NCI-H82 (cell line): ENCODE results near the gene QARS1.

ENCODE experiments used
- DNase-seq: peaks from one replicate; lab custom pipeline; 2025; lab: John Stamatoyannopoulos, UW

Gene QARS1

DNA sequence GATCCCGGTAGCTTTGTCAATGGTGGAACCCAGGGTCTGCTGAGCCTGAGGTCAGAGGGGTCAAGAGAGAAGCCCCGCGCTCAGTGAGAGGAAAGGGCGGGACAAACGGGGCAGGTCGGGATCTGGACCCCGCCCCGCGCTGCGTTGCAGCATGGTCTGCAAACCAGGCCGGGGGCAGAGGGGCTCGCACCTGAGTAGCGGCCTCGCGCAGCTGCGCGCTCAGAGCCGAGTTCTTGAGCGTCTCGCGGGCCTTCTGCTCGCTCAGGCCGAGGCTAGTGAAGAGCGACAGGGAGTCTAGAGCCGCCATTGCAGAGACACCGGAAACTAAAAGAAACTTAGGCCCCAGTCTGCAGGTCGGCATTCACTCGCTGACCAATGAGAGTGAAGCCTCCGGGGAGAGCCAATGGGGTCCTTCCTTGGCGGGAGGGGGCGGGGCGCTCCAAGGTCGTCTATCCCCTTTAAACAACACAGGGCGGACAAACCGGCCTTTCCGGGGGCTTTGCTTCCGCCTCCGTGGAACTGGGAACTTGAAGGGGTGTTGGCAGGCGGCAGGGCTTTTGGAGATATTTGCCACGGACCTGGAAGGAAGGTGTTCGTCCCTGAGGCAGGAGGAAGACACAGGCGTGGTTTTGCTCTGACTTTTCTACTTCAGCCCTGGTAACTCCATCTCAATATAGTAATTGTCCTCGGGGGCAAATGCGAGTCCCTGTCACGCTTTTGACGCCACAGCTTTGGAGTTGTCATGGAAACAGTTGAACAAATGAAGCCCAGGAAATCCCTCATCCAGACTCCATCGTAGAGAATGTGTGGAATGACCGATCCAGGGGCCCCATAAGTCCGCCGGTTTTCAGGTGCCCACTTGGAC is at the start of gene QARS1:
Gene QARS1, minus strand, starts transcription at position 331 of the 865 bp plus-strand sequence. Its CDS starts 24 bp downstream, at position 307.
- peak; percentile 95 for DNase-seq

DNA sequence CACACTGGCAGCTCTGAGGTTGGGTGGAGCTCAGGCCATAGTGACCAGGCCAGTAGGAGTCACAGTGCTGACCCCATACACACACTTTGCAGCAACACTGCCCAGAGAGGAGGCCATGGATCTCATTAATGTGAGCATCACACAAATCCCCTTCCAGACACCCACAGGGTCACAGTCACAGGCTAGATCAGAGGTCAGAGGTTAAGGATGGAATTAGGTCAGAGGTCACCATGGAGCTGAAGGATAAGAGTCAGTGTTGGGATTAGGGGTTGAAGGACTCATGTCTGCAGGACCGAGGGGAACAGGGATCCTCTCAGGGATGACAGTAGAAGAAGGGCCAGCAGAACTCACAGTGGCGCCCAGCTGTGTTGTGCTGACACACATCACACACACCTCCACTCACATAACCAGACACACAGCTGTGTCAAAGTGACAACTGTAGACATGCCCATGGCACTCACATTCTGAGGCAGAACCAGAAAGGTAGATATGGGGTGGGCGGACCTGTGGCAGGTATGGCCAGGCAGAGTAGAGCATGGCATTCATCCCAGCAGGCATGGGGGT is 48.9 kb upstream of the QARS1 start:
- no peak for DNase-seq

DNA sequence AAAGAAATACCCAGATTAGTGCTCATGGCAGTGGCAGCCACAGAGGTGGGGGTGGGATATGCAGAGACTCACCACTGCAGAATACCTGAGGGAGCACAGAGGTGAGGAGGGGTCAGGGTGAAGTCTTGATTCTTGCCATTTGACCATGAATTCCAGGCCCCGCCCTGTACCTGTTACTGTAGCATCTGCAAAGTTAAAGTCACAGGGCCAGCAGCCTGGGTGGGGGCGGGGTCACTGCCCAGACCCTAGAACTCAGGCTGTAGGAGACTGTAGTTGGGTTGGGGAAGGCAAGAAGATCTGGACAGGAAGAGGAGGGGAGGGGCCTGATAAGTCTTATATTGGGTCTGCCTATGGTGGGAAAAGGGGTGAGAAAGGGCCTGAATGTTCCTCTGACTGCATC is 47.1 kb upstream of the QARS1 start:
- DNase-seq: no peak

DNA sequence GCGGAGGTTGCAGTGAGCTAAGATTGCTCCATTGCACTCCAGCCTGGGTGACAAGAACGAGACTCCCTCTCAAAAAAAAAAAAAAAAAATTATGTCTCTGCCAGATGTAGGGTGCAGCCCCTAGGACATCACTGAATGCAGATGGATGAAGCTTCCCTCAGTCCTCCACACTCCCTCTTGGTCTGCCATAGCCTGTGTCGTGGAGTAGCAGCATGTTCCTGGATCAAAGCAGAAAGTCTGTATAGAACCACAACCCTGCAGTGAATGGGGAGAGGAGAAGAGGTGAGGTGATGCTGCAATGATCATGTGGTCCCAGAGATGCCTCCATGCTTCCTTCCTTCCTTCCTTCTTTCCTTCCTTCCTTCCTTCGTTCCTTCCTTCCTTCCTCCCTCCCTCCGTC is 43.6 kb upstream of the QARS1 start:
- no peak for DNase-seq

DNA sequence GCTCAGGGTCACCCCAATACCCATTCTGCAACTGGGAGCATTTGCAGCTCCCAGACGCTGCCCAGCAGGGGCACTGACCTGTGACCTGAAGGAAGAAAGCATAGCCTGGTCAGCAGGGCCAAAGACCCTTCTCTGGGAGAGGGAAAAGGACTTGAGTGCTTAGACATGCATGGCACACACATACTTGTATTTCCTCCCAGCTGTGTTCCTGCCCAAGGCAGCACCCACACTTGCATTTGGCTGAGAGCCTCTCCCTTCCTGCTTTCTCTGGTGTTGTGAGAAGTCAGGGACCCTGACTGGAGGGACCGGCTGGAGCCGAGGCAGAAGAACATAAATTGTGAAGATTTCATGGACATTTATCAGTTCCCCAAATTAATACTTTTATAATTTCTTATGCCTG is 35.5 kb upstream of the QARS1 start:
- DNase-seq: no peak

DNA sequence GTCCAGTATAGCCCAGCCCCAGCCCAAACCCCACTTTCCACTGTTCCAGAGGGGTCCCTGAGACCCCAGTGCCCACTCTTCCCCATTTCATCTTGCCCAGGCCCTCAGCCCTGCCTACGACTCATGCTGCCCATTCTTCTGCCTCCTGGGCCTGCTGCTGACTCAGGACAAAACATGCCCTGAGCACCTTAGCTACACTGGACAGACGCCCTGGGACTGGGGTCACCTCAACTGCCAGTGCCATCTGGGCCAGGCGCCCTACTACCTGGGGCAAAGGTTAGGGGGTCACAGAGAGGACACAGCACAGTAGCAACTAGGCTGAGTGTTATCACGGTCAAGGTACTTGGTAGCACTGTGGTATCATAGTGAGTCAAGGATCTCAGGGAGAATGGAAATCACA is 30.9 kb upstream of the QARS1 start:
- DNase-seq: no peak

DNA sequence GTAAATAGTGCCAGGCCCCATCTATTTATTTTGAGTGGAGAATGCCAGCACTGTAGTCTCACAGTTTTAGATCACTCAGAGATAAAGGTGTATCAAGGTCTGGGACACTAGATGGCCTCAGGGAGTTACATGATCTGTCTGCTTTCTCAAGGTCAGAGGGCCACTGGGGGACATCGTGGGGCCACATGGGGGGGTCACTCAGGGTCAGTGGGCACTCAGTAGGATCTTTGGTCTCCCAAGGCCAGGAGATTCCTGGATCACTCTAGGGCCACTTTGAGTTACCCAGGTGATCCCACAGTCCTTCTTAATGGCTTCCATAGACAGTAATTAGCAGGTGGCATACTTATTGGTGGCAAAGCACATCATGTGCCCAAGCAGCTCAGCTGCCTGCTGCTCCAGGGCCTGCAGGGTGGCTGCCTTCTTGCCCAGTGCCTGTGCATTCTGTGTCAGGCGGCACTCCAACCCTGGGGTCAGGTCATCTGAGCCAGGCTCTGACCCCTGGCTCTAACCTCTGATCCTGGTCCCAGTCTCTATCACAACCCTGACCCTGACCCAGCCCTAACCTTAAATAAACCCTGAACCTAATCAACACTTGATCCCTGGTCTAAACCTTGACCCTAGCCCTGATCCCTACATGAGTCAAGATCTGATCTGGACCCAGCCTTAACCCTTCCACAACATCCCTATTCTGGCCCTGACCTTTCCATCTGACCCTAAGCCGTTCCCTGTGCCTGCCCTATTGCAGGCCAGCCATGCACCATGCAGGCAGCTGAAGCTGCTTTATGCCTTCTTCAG is 30.1 kb upstream of the QARS1 start:
- no peak for DNase-seq

DNA sequence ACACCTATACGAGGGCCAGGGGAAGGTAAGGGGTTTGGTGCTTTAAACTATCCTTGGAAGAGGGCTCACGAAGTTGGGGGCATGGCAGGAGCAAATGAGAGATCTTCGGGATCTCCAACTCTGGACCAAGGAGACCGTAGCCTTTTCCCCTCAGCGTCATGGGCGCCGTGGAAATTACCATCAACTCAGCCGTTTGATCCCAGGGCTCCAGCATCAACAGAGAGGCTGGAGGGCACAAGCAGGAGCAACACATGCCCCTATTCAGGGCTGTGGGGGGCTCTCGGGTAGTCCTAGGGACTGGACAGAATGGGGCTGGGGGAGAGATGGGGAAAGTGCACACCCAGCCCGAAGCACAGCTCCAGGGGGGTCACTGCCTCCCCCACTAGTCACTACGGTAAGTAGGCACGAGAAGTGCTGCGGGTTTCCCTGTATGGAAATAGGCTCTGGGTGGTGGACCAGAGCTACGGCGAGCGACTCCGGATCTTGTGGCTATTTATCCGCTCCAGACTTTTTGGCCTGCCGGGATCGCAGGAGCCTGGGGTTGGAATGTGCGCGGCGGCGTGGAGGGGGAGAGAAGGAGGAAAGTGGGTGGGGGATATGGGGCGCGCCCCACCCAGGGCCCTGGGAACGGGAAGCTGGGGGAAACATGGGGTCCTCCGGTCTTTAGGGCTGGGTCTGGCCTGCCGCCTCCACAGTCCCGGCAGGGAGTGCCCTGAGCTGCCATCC is 28.8 kb upstream of the QARS1 start:
- DNase-seq: peak; percentile 86

DNA sequence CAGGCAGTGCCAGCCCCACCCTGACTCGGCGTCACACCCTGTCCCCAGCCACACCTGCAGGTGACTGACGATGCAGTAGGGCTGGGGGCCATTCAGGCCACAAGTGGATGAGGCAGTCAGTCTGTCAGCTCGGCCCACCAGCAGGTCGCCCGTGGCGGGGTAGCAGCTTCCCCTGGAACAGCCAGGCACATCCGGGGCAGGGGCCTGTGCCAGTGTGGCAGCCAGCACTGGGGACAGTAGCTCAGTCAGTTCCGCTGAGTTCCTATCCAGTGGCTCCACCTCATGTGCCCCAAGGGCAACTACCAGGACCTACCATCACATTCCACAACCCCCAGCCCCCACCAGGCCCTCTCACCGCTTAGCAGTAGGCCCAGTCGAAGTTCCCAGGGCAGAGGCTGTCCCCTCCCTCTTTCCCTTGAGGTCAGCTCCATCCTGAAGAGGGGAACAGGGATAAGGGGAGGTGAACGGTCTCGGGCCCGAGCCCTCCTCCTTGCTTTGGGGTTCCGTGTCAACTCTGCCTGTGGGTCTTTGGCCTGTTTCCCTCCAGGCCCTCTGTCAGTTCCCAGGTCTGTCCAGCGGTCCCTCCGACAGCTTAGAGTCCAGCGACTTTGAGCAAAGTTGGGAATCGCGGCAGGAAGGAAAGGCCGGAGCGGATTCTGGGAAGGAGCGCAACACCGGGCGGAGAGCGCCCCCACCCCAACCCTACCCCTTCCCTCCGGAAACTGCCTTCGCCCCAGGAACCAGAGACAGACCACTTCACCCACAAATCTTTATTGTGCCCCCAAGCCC is 28.1 kb upstream of the QARS1 start, which contains the start of gene LAMB2:
Gene LAMB2, minus strand, starts transcription at position 614 of the 789 bp plus-strand sequence. Its CDS starts 183 bp downstream, at position 431.
- DNase-seq: peak; percentile 72

DNA sequence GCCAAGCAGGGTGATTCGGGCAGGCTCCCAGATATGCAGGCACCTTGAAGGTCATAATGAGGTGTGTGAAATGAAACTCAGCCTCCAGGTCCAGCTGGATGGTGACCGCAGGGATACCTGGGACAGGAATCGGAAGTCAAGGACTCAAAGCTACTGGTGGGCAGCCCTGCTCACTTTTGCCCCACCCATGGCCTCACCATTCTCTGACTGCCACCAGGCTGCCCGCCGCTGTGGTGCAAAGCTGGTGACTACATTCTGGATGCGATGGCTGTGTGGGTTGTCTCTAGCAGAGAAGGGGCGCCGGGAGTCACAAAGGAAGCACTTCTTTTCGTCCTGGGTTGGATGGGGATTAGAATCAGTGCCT is 27.5 kb upstream of the QARS1 start:
- DNase-seq: no peak

DNA sequence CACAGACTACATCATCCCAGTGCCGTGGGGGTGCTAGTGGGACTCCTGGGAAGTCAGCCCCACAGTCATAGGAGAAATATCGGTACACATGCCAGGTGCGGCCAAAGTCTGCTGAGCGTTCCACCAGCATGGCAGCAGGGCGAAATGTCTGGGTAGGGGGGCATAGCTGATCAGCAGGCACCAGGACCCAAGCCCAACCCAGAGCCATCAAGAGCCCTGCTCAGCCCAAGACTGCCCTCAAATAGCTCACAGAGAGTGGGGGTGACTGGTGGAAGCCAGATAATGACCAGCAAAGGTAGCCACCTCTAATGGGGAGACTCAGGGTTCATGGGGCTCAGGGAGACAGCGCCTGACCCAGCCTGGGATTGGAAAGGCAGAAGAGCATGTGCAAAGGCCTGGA is 27.0 kb upstream of the QARS1 start:
- DNase-seq: no peak

DNA sequence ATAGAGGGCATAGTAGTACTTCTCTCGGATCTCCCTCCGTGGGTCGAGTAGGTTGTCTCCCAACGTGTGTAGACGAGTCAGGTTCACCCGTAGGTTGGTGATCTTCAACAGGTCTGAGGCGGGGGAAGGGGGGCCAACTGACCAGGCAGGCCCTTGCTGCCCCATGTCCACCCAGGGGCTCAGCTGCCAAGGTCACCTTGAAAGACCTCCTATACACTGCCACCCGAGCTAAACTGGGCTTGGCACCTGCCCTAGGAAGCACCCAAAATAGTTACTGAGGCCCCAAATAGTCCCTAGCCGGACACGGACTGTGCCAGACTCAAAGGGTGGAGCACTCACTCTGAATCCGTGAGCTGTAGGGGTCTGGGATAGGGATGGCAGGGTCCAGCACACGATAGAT is 26.5 kb upstream of the QARS1 start:
- no peak for DNase-seq

DNA sequence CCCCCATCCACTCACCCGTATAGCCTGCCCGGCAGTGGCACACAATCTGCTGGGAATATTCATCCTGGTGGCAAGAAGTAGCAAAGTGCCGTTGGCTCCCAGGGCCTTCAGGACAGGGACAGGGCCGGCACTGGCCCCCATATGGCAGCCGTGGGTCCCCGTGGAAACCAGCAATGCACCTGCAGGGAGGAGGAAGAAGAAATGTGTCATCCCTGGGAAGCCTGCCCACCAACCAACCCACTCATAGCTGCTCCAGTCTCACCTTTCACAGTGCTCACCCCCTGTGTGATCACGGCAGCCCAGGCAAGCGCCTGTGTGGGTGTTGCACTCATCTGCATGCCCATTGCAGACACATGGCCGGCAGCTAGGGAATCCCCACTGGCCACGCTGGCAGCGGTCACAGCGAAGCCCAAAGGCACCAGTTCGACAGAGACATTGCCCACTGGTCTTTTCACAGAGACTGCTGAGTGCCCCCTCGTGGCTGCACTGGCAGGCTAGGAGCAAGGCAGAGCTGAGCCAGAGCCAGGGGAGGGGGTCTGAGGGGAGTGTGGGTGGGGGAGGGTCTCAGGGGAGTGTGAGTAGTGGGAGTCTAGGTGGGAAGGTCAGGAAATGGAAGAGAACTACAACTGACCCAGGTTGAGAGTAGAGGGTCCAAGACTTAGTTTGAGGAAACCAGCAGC is 20.6 kb upstream of the QARS1 start:
- peak; percentile 41 for DNase-seq

DNA sequence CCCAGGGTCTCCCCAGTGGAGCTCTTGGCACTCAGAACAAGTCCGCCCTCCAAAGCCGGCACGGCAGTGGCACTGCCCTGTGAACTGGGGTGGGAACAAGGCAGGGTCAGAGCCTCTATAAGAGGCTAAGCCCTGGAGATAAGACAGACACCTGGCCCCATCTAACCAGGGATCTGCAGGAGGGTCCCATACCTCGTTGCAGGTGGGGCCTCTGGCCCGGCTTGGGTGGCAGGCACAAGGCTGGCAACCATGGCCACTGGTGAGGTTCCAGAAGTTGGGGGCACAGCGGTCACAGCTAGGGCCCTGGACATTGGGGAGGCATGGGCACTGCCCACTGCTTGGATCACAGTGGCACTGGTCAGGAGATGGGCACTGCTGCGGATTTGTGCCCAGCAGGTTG is 19.6 kb upstream of the QARS1 start:
- no peak for DNase-seq

DNA sequence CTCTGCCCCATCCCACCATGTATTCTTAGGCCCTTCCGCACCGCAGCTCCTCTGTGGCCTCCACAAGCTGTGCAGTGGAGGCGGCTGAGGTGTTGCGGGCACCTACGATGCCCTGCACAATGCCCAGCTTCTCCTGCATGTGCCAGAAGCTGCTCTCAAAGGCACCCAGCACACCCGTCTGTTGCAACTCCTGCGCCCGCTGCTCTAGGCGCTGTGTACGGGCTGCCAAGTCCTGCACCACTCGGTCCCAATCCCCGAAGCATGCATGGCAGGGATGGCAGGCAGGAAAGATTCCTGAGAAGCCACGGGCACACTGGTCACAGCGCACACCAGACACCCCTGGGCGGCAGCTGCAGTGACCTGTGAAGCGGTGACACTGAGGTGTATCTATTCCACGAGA is 19.1 kb upstream of the QARS1 start:
- no peak for DNase-seq

DNA sequence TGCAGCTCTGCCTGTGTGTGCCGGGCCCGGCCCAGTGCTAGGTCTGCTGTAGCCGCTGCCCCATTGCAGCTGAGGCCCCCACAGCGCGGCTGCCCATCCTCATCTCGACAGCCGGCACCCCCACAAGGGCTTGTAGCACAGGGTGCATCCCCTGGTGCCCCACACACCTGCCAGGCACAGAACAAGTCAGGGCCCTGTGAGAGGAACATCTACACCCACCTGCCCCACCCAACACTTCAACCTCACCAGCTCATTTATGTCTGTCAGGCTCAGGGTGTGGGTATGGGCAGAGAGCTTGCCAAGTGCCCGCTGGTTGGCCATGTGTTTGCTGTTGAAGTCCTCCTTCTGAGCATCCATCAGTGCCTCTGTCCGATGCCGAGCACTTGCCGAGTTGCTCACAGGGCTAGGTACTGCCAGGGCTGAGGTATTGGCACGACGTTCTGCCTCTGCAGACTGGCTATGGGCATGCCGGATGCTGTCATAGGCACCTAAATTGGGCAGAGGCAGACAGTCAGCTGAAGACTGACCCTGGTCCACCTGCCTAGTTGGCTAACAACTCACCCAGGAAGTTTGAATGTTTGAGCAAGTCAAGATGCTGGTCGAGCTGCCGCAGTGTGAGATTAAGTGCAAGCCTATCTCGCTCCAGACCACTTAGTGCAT is 18.5 kb upstream of the QARS1 start:
- no peak for DNase-seq

DNA sequence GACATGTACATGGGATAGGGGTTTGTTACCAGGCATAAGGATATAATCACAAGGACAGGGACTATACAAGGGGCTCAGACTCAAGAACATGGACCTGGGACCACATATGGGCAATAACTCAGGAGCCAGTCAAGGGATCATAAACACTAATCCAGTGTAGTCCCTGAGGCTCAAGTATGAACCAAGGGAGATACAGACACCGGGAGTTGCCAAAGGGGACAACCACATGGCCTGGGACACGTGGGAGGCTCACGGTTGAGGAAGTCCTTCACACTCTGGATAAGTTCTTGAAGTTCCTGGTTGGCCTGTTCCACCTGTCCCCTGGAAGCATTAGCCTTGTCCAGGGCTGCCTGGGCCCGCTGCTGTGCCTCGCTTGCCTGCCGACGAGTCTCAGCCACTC is 17.9 kb upstream of the QARS1 start:
- no peak for DNase-seq

DNA sequence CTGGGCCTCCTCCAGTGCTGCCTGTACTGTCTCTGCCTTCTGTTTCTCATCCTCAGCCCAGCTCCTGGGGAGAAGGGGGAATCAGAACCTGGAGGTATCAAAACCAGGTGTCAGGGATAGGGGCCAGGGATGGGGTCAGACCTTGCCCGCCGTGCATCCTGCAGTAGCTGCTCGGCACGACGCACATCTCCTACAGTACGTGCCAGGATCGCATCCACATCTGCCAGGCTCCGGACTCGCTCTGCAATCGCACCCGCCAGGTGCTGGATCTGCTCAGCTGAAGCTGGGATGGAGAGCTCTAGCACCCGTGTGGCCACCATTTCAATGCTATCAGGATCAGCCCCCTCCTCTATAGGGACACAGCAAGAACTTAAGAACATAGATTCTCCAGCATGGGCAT is 17.5 kb upstream of the QARS1 start:
- DNase-seq: no peak

DNA sequence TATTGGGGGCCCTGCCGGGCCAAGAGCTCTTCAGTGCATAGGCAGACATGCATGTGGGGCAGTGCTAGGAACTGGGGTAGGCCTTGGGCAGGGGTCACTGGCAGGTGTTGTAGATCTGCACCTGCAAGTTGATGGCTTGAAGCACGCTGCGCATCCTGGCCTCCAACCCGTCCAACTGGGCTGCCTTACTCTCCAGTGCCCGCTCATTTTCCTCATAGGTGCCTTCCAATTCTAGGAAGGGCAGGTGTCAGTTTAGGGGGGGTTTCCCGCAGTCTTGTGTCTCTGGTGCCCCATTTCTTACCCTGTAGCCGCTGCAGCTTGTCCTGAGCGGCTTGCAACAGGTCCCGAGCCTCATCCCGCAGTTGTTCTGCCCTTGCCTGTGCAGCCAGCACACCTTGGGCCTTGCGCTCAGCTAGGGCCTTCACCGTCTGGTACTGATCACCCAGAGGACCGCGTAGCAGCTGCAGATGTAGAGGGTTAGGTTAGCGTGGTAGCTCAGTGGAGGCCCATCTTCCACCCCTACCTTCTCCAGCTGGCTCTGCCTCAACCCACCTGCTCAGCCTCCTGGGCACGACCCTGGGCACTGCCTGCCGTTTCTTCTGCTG is 16.7 kb upstream of the QARS1 start:
- DNase-seq: no peak
